Gastrocnemius medialis (tissue), 4 donors: Measurements from ENCODE around the gene PHLPP2. TPM values are rescaled to one million over a fixed set of nuclear protein-coding genes. Genes with fewer than 3 reads are reported as not detected.

Experiments
- ATAC-seq, 2 donors: fragments of 150-250 bp; one replicate each; pipeline ENCODE4 v1.9.1; 2016
- DNase-seq, 2 donors: peaks; one replicate each; pipeline ENCODE4 v3.0.0-alpha.2; 2019
- H3K27ac ChIP-seq, 4 donors: fragments of 200-600 bp; sonication (generic); 1 replicate in 1 of 4; 2 replicates in 3 of 4; pipeline ENCODE4 v1.5.1; 2016 to 2018; ENCODE audit warnings: mild to moderate bottlenecking in 2 of 4, moderate library complexity in 1 of 4
- H3K27me3 ChIP-seq, 3 donors: fragments of 200-600 bp; sonication (generic) in 2 of 3; 1 replicate in 1 of 3; 2 replicates in 2 of 3; pipeline versions ENCODE4 v1.5.1 to v1.6.0; 2016 to 2019; ENCODE audit warnings: mild to moderate bottlenecking in 1 of 3, moderate library complexity in 1 of 3
- H3K36me3 ChIP-seq, 2 donors: fragments of 200-600 bp; sonication (generic) in 1 of 2; one replicate each; pipeline ENCODE4 v1.5.1; 2017 to 2018
- H3K4me1 ChIP-seq, 2 donors: fragments of 200-600 bp; sonication (generic) in 1 of 2; one replicate each; pipeline ENCODE4 v1.5.1; 2016 to 2017; ENCODE audit warnings: mild to moderate bottlenecking in 2 of 2
- H3K4me3 ChIP-seq, 4 donors: fragments of 200-600 bp; sonication (generic) in 3 of 4; 1 replicate in 1 of 4; 2 replicates in 3 of 4; pipeline ENCODE4 v1.5.1; 2016 to 2019; ENCODE audit warnings: mild to moderate bottlenecking in 2 of 4
- H3K9me3 ChIP-seq, 3 donors: fragments of 200-600 bp; sonication (generic) in 2 of 3; 1 replicate in 1 of 3; 2 replicates in 2 of 3; pipeline ENCODE4 v1.5.1; 2016 to 2019
- POLR2A ChIP-seq, 2 donors: fragments of 450-650 bp; IDR thresholded peaks; one replicate each; pipeline ENCODE4 v1.6.1; 2017; ENCODE audit warnings: antibody characterized with exemption in 2 of 2, mild to moderate bottlenecking in 2 of 2, moderate library complexity in 2 of 2
- in situ Hi-C, 4 donors: fragments of 200-750 bp; cut with MboI; loops; one replicate each; pipeline versions ENCODE4 v1.15.0 to v1.8.0; 2017; ENCODE audit warnings: low sequenced_read_pairs in 4 of 4
- intact Hi-C: fragments of 100-400 bp; cut with DNase I; formaldehyde crosslinking; loops from one replicate; pipeline ENCODE4 v1.15.1; 2023; ENCODE audit warnings: low total_unique reads
- total RNA-seq, 4 donors: library from RNA; depleted of rRNA; stranded (reverse); fragments of >200 nt; gene quantifications; one replicate each; pipeline versions ENCODE4 v1.1.0 to v1.2.3, GENCODE V29; 2016
- TF ChIP-seq, protein P1 (sequence below), 5 experiments: fragments of 450-650 bp in 3 of 5; fragments of 200-600 bp in 2 of 5; sonication (generic) in 2 of 5; IDR thresholded peaks in 4 of 5; conservative IDR thresholded peaks in 1 of 5; 1 replicate in 4 of 5; 2 replicates in 1 of 5; pipeline ENCODE4 v1.5.1; 2016 to 2019; ENCODE audit warnings: antibody characterized with exemption in 5 of 5, mild to moderate bottlenecking in 3 of 5, moderate library complexity in 3 of 5

PHLPP2 gene
- total RNA-seq, 4 donors from 2014 or later = 4.5 to 9.1 (median 5.0) TPM

DNA sequence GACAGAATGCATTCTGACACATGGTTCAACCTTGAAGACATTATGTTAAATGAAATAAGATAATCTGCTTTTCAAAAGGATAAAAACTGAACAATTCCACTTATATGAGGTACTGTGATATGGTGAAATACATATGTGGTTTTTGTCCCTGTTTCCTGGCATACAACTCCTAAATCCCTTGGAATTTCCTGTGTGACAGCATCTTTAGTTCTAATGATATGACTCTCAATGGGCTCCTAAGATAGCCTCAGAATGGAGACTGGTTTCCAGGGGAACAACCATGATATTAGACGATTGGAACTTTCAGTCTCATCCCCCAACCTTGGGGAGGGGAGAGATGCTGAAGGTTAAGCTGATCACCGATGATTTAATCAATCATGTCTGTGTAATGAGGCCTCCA lies 37.7 kb upstream of the PHLPP2 start:
- Histone ChIP-seq H3K9me3 (no peaks in the 10 kb centered on the region), H3K27me3 (no peaks in the 10 kb centered on the region), H3K27ac (no peak overlapping the region), H3K4me3 (no peak overlapping the region), H3K36me3 (peaks cover 0 to 56% of the 10 kb centered on the region in 2 donors), H3K4me1 (peaks cover 22 to 31% of the 10 kb centered on the region in 2 donors)
- TF ChIP-seq, protein P1, sequence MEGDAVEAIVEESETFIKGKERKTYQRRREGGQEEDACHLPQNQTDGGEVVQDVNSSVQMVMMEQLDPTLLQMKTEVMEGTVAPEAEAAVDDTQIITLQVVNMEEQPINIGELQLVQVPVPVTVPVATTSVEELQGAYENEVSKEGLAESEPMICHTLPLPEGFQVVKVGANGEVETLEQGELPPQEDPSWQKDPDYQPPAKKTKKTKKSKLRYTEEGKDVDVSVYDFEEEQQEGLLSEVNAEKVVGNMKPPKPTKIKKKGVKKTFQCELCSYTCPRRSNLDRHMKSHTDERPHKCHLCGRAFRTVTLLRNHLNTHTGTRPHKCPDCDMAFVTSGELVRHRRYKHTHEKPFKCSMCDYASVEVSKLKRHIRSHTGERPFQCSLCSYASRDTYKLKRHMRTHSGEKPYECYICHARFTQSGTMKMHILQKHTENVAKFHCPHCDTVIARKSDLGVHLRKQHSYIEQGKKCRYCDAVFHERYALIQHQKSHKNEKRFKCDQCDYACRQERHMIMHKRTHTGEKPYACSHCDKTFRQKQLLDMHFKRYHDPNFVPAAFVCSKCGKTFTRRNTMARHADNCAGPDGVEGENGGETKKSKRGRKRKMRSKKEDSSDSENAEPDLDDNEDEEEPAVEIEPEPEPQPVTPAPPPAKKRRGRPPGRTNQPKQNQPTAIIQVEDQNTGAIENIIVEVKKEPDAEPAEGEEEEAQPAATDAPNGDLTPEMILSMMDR (IDR thresholded peaks at IDR 0.05 in 4 of 5, conservative IDR thresholded peaks at IDR 0.05 in 1 of 5) = no peak
- TF ChIP-seq POLR2A (IDR thresholded peaks at IDR 0.05) = no peak
- DNase-seq (no peak), ATAC-seq (no peak)
- in situ Hi-C loops = no loop called here
- intact Hi-C loops = no loop called here

DNA sequence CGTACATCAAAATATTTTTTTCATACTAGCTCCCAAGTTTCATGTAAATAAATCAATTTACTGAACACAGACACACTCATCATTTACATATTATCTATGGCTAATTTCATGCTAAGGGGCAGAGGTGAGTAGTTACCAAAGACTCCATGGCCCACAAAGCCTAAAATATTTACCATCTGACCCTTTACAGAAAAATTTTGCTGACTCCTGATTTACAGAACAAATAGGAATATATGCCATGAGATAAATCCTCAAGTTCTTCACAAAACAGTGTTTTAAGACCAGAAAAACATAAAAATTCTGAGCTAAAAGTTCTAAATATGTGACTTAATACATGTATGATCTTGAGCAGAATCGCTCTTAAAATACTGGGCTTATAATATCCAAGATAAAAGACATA lies 36.6 kb upstream of the PHLPP2 start:
- no peaks in the 10 kb centered on the region for H3K9me3 ChIP-seq
- H3K4me3 ChIP-seq = no peak overlapping the region
- DNase-seq (no peak), ATAC-seq (no peak)
- in situ Hi-C loops = no loop called here
- intact Hi-C loops = no loop called here
- H3K4me1 ChIP-seq = peaks cover 12 to 21% of the 10 kb centered on the region in 2 donors
- H3K27ac ChIP-seq = no peak overlapping the region
- TF ChIP-seq, protein P1 (IDR thresholded peaks at IDR 0.05 in 4 of 5, conservative IDR thresholded peaks at IDR 0.05 in 1 of 5) = no peak
- no peak for TF ChIP-seq POLR2A (IDR thresholded peaks at IDR 0.05)
- no peaks in the 10 kb centered on the region for H3K27me3 ChIP-seq
- peaks cover 3 to 58% of the 10 kb centered on the region in 2 donors for H3K36me3 ChIP-seq

DNA sequence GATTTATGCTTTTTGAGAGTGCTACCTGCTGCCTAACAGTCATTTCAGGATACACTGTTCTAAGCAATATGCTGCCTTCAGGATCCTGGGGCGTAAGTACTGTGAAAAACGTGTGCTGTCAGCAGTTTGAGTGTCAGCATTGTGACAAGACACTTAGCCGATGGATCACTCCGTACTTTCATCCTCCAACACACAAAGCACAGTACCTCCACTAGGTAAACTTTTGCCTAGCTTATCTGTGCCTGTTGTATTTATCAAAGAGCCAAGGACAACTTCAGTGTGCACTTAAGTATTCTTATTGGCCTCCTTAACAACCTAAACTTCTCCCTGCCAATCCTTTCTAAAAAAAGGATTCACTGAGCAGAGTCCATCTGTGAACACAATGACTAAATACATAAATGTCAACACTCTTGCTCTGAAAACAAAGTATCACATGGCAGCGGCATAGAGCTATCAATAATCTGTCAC lies 33.8 kb upstream of the PHLPP2 start:
- in situ Hi-C loops (no loop called here), intact Hi-C loops (no loop called here)
- Histone ChIP-seq H3K4me3 (no peak overlapping the region), H3K4me1 (peaks cover 12 to 20% of the 10 kb centered on the region in 2 donors), H3K9me3 (no peaks in the 10 kb centered on the region), H3K36me3 (peaks cover 3 to 64% of the 10 kb centered on the region in 2 donors), H3K27me3 (no peaks in the 10 kb centered on the region), H3K27ac (peak overlapping the region; percentile 68 to 84 (median 72))
- peak; percentile 83 to 92 for ATAC-seq
- TF ChIP-seq, protein P1 (IDR thresholded peaks at IDR 0.05 in 4 of 5, conservative IDR thresholded peaks at IDR 0.05 in 1 of 5) = no peak
- no peak for TF ChIP-seq POLR2A (IDR thresholded peaks at IDR 0.05)
- peak in 1 of 2 donors; percentile 17 for DNase-seq

DNA sequence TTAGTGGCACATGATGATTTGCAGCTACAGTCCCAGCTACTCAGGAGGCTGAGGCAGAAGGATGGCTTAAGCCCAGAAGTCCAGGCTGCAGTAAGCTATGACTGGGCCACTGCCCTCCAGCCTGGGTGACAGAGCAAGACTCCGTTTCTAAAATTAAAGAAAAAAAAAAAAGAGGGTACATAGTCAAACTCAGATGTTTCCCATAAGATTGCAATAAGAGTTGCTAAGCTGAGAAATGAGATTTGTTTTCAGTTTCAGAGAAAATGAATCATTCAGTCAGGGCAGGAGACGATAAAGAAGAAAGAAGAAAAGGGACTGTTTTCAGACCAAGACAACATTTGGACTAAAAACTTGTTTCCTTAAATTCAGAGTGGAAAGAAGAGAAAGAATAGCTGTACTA lies 30.2 kb upstream of the PHLPP2 start:
- peaks cover 12 to 20% of the 10 kb centered on the region in 2 donors for H3K4me1 ChIP-seq
- H3K36me3 ChIP-seq = peaks cover 3 to 60% of the 10 kb centered on the region in 2 donors
- DNase-seq (no peak), ATAC-seq (no peak)
- H3K9me3 ChIP-seq = no peaks in the 10 kb centered on the region
- H3K27ac ChIP-seq = no peak overlapping the region
- in situ Hi-C loops (no loop called here), intact Hi-C loops (no loop called here)
- H3K27me3 ChIP-seq = no peaks in the 10 kb centered on the region
- no peak overlapping the region for H3K4me3 ChIP-seq
- TF ChIP-seq, protein P1 (IDR thresholded peaks at IDR 0.05 in 4 of 5, conservative IDR thresholded peaks at IDR 0.05 in 1 of 5) = no peak
- TF ChIP-seq POLR2A (IDR thresholded peaks at IDR 0.05) = no peak

DNA sequence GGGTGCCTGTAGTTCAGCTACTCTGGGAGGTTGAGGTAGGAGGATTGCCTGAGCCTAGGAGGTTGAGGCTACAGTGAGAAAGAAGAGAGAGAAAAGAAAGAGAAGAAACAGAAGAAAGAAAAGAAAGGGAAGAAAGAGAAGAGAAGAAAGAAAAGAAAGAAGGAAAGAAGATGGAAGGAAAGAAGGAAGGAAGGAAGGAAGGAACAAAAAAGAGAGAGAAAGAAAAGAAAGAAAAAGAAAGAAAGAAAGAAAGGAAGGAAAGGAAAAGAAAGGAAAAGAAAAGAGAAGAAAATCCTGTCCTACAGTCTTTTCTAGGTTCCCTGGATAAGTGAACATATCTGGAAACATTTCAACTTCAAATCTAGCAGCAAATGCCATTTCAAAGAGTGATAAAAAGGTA lies 29.6 kb upstream of the PHLPP2 start:
- DNase-seq (no peak), ATAC-seq (no peak)
- H3K4me1 ChIP-seq = peaks cover 12 to 19% of the 10 kb centered on the region in 2 donors
- no peaks in the 10 kb centered on the region for H3K27me3 ChIP-seq
- peaks cover 3 to 65% of the 10 kb centered on the region in 2 donors for H3K36me3 ChIP-seq
- no peak overlapping the region for H3K27ac ChIP-seq
- H3K9me3 ChIP-seq = no peaks in the 10 kb centered on the region
- TF ChIP-seq, protein P1 (IDR thresholded peaks at IDR 0.05 in 4 of 5, conservative IDR thresholded peaks at IDR 0.05 in 1 of 5) = no peak
- no peak for TF ChIP-seq POLR2A (IDR thresholded peaks at IDR 0.05)
- intact Hi-C loops = no loop called here
- no peak overlapping the region for H3K4me3 ChIP-seq
- in situ Hi-C loops = no loop called here
